H9 (cell line): ENCODE measurements around the gene TRPM1. TPM values are rescaled to one million over a fixed set of nuclear protein-coding genes. Genes with fewer than 3 reads are reported as not detected.

ENCODE experiments used
- DNase-seq: peaks from one replicate; pipeline ENCODE4 v3.0.0-alpha.2; 2017
- H2AFZ ChIP-seq: one replicate; pipeline ENCODE4 v1.6.1; 2013; ENCODE audit warnings: mild to moderate bottlenecking, low read length, control low read depth, moderate library complexity
- H2AK5ac ChIP-seq: 2 replicates; pipeline ENCODE4 v1.6.1; 2013; ENCODE audit warnings: low read length, control low read depth, mixed read lengths; ENCODE audit not compliant: insufficient read length
- H2BK120ac ChIP-seq: one replicate; pipeline ENCODE4 v1.6.1; 2013; ENCODE audit warnings: low read depth, mild to moderate bottlenecking, low read length, control low read depth, inconsistent platforms; ENCODE audit not compliant: poor library complexity, severe bottlenecking
- H2BK12ac ChIP-seq: 2 replicates; pipeline ENCODE4 v1.6.1; 2013; ENCODE audit warnings: low read length, control low read depth, mixed read lengths, low read depth; ENCODE audit not compliant: insufficient read length
- H2BK15ac ChIP-seq: 2 replicates; pipeline ENCODE4 v1.6.1; 2013; ENCODE audit warnings: low read depth, low read length, control low read depth
- H2BK20ac ChIP-seq: one replicate; pipeline ENCODE4 v1.6.1; 2013; ENCODE audit warnings: low read depth, mild to moderate bottlenecking, low read length, control low read depth, inconsistent platforms; ENCODE audit not compliant: poor library complexity, severe bottlenecking
- H2BK5ac ChIP-seq: 2 replicates; pipeline ENCODE4 v1.6.1; 2013; ENCODE audit warnings: low read length, control low read depth, mixed read lengths; ENCODE audit not compliant: insufficient read length
- H3K14ac ChIP-seq: 2 replicates; pipeline ENCODE4 v1.6.1; 2013; ENCODE audit warnings: low read length, control low read depth; ENCODE audit not compliant: insufficient read depth
- H3K18ac ChIP-seq: 2 replicates; pipeline ENCODE4 v1.6.1; 2013; ENCODE audit warnings: low read depth, mild to moderate bottlenecking, mixed read lengths, low read length, control low read depth; ENCODE audit not compliant: insufficient read length
- H3K23ac ChIP-seq: 2 replicates; pipeline ENCODE4 v1.6.1; 2013; ENCODE audit warnings: low read length, control low read depth, mixed read lengths, low read depth; ENCODE audit not compliant: insufficient read length
- H3K23me2 ChIP-seq: 2 replicates; pipeline ENCODE4 v1.6.1; 2013; ENCODE audit warnings: low read depth, mild to moderate bottlenecking, mixed read lengths, low read length, control low read depth; ENCODE audit not compliant: insufficient read length, poor library complexity, severe bottlenecking
- H3K27ac ChIP-seq: 2 replicates; pipeline ENCODE4 v1.5.1; 2013; ENCODE audit warnings: low read length, control low read depth, mixed read lengths, low read depth; ENCODE audit not compliant: insufficient read length
- H3K27me3 ChIP-seq: 2 replicates; pipeline ENCODE4 v1.6.1; 2013; ENCODE audit warnings: low read length, control low read depth, inconsistent platforms; ENCODE audit not compliant: insufficient read depth
- H3K4ac ChIP-seq: 2 replicates; pipeline ENCODE4 v1.6.1; 2013; ENCODE audit warnings: low read depth, mild to moderate bottlenecking, control low read depth, inconsistent platforms, low read length, moderate library complexity
- H3K4me1 ChIP-seq: 2 replicates; pipeline ENCODE4 v1.6.1; 2013; ENCODE audit warnings: low read length, control low read depth, inconsistent platforms; ENCODE audit not compliant: insufficient read depth
- H3K4me2 ChIP-seq: 2 replicates; pipeline ENCODE4 v1.6.1; 2013; ENCODE audit warnings: low read length, control low read depth, mixed read lengths; ENCODE audit not compliant: insufficient read length, insufficient read depth
- H3K56ac ChIP-seq: 2 replicates; pipeline ENCODE4 v1.6.1; 2013; ENCODE audit warnings: low read depth, mild to moderate bottlenecking, mixed read lengths, low read length, control low read depth; ENCODE audit not compliant: insufficient read length
- H3K79me1 ChIP-seq: 2 replicates; pipeline ENCODE4 v1.6.1; 2013; ENCODE audit warnings: low read depth, mild to moderate bottlenecking, moderate library complexity, low read length, control low read depth, inconsistent platforms; ENCODE audit not compliant: insufficient read depth, poor library complexity, severe bottlenecking
- H3K79me2 ChIP-seq: 2 replicates; pipeline ENCODE4 v1.6.1; 2013; ENCODE audit warnings: low read length, control low read depth, inconsistent platforms; ENCODE audit not compliant: insufficient read depth
- H3K9ac ChIP-seq: 2 replicates; pipeline ENCODE4 v1.6.1; 2013; ENCODE audit warnings: low read length, control low read depth, mixed read lengths; ENCODE audit not compliant: insufficient read length; ENCODE audit errors: extremely low read depth
- H3K9me3 ChIP-seq: one replicate; pipeline ENCODE4 v1.6.1; 2013; ENCODE audit warnings: low read depth, low read length, inconsistent platforms; ENCODE audit not compliant: control insufficient read depth
- H3T11ph ChIP-seq: one replicate; pipeline ENCODE4 v1.6.1; 2013; ENCODE audit warnings: mild to moderate bottlenecking, low read length, control low read depth, inconsistent platforms
- H4K20me1 ChIP-seq: one replicate; pipeline ENCODE4 v1.6.1; 2013; ENCODE audit not compliant: control insufficient read depth, insufficient read length, insufficient read depth
- H4K5ac ChIP-seq: 2 replicates; pipeline ENCODE4 v1.6.1; 2013; ENCODE audit warnings: low read depth, mild to moderate bottlenecking, mixed read lengths, low read length, control low read depth; ENCODE audit not compliant: insufficient read length
- H4K8ac ChIP-seq: replicated peaks from 2 replicates; pipeline ENCODE4 v1.6.1; 2013; ENCODE audit warnings: low read length, control low read depth, mixed read lengths, low read depth; ENCODE audit not compliant: insufficient read length
- H4K91ac ChIP-seq: 2 replicates; pipeline ENCODE4 v1.6.1; 2013; ENCODE audit warnings: low read depth, mild to moderate bottlenecking, moderate library complexity, mixed read lengths, low read length, control low read depth; ENCODE audit not compliant: insufficient read length
- H3K27ac Mint-ChIP-seq, 3 experiments: 2 replicates in 2 of 3; 3 replicates in 1 of 3; pipeline ENCODE4 v1.8.0; 2020 to 2021; ENCODE audit warnings: mixed read lengths in 3 of 3, mild to moderate bottlenecking in 1 of 3, moderate library complexity in 1 of 3
- H3K27me3 Mint-ChIP-seq: 2 replicates; pipeline ENCODE4 v1.8.0; 2021; ENCODE audit warnings: low read depth, mild to moderate bottlenecking, moderate library complexity, mixed read lengths
- H3K36me3 Mint-ChIP-seq, 3 experiments: 2 replicates in 2 of 3; 3 replicates in 1 of 3; pipeline ENCODE4 v1.8.0; 2020 to 2021; ENCODE audit warnings: low read depth in 3 of 3, mixed read lengths in 3 of 3; ENCODE audit not compliant: insufficient read depth in 1 of 3
- H3K4me1 Mint-ChIP-seq, 2 experiments: 2 replicates each; pipeline ENCODE4 v1.8.0; 2020; ENCODE audit warnings: mixed read lengths in 2 of 2
- H3K4me3 Mint-ChIP-seq, 2 experiments: 2 replicates in 1 of 2; 3 replicates in 1 of 2; pipeline ENCODE4 v1.8.0; 2020 to 2021; ENCODE audit warnings: mild to moderate bottlenecking in 2 of 2, mixed read lengths in 2 of 2, moderate library complexity in 1 of 2
- H3K9me3 Mint-ChIP-seq, 2 experiments: 2 replicates in 1 of 2; 3 replicates in 1 of 2; pipeline ENCODE4 v1.8.0; 2020; ENCODE audit warnings: mild to moderate bottlenecking in 2 of 2, mixed read lengths in 2 of 2, moderate library complexity in 1 of 2
- WGBS: extraction: QIAGEN DNeasy Blood & Tissue Kit; methylation state at CpG from one replicate; pipeline ENCODE4 v1.1.7; 2013; ENCODE audit warnings: missing lambda C conversion rate, low lambda C conversion rate, mixed read lengths; ENCODE audit not compliant: insufficient read length; ENCODE audit errors: extremely low coverage; 5-methylcytosine and 5-hydroxymethylcytosine counted together
- total RNA-seq: library from RNA; stranded (reverse); gene quantifications from 2 replicates; pipeline ENCODE4 v1.2.1, GENCODE V29; 2021
- TF ChIP-seq, protein P1 (sequence below): fragments of 200-600 bp; sonication (generic); conservative IDR thresholded peaks from 3 replicates; pipeline ENCODE4 v1.8.0; 2021; ENCODE audit warnings: antibody characterized with exemption, mild to moderate bottlenecking

TRPM1 gene
- total RNA-seq, 1 experiment from 2014 or later, result not detected

DNA sequence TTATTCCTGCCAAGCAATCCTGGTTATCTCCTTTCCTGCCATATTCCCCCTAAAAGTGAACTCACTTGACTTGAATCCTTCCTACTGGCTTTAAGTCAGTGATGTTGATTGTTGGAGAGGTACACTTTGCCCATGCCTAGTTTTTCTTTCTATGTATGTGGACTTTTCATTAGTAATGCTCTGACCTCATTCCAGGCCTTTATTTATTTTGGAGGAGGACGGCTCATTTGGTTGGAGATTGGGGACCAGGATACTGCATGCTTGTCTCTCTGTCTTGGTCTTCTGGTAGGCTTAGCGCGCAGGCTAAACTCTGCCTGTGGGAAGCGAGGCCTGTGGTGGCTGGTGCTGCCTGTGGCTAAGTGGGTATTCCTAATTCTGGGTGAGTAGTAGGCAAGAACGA, 81.0 kb downstream of the TRPM1 start:
- Histone ChIP-seq H3K18ac (no peak overlapping the region), H3K4ac (no peak overlapping the region), H3K27me3 (no peaks in the 10 kb centered on the region), H3K9me3 (no peaks in the 10 kb centered on the region), H2BK20ac (no peak overlapping the region), H2AK5ac (no peak overlapping the region), H2BK120ac (no peak overlapping the region), H2BK12ac (no peak overlapping the region), H4K5ac (no peak overlapping the region), H2BK15ac (no peak overlapping the region), H3K9ac (no peak overlapping the region), H2AFZ (no peak overlapping the region), H3K27ac (no peak overlapping the region), H3K79me1 (no peaks in the 10 kb centered on the region), H4K8ac (no peak overlapping the region), H4K20me1 (no peaks in the 10 kb centered on the region), H3K23me2 (no peaks in the 10 kb centered on the region), H3K4me2 (no peak overlapping the region), H3K14ac (no peak overlapping the region), H3K4me1 (peaks cover 7% of the 10 kb centered on the region; the same call in 1 of the 2 replicates), H3K56ac (no peak overlapping the region), H2BK5ac (no peak overlapping the region), H4K91ac (no peak overlapping the region), H3T11ph (no peak overlapping the region), H3K23ac (no peak overlapping the region), H3K79me2 (no peaks in the 10 kb centered on the region)
- Mint-ChIP-seq H3K4me3 (no peak overlapping the region), H3K27me3 (no peaks in the 10 kb centered on the region; the same call in 1 of the 2 replicates), H3K9me3 (no peaks in the 10 kb centered on the region), H3K27ac (no peak overlapping the region), H3K36me3 (no peaks in the 10 kb centered on the region; a peak in 1 of 7 replicates), H3K4me1 (peaks cover 26 to 27% of the 10 kb centered on the region in 2 experiments)
- DNase-seq, result no peak
- TF ChIP-seq, protein P1, sequence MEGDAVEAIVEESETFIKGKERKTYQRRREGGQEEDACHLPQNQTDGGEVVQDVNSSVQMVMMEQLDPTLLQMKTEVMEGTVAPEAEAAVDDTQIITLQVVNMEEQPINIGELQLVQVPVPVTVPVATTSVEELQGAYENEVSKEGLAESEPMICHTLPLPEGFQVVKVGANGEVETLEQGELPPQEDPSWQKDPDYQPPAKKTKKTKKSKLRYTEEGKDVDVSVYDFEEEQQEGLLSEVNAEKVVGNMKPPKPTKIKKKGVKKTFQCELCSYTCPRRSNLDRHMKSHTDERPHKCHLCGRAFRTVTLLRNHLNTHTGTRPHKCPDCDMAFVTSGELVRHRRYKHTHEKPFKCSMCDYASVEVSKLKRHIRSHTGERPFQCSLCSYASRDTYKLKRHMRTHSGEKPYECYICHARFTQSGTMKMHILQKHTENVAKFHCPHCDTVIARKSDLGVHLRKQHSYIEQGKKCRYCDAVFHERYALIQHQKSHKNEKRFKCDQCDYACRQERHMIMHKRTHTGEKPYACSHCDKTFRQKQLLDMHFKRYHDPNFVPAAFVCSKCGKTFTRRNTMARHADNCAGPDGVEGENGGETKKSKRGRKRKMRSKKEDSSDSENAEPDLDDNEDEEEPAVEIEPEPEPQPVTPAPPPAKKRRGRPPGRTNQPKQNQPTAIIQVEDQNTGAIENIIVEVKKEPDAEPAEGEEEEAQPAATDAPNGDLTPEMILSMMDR, result no peak
- no CpG with 5 or more reads among the region's 5 CpGs for WGBS
